Fibroblast of skin of left quadriceps (primary cell): ENCODE measurements around the gene C10orf95.

Source experiments
- DNase-seq, 2 experiments: peaks; one replicate each; pipeline ENCODE4 v3.0.0-alpha.2; 2013; ENCODE audit warnings: low read depth in 2 of 2

The C10orf95 gene

GRCh38 chr10:102435133-102435497, 16.2 kb downstream of the C10orf95 start:
- no peak for DNase-seq

- DNase-seq: no peak
Measured at GRCh38 chr10:102434394-102435132, 16.8 kb downstream of the C10orf95 start.

DNA sequence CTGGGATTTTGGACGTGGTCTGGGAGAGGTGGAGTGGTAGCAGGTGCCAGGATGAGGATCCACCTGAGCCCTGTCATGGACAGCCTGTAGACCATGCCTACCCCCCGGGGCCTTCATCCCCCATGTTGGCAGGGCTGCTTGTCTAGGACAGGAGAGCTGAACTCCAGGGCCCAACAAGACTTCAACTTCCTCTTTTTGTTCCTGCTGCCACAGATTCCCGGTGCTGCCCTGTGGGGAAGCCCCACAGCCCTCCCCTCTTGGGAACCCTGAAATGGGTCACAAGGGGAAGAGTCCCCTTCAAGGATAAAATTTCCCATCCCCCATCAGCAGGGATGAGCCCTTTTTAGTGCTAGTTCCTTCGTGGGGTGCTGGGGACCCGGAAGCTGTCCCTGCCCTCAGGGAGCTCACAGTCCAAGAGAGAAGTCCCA, 17.7 kb downstream of the C10orf95 start:
- DNase-seq: no peak

DNA sequence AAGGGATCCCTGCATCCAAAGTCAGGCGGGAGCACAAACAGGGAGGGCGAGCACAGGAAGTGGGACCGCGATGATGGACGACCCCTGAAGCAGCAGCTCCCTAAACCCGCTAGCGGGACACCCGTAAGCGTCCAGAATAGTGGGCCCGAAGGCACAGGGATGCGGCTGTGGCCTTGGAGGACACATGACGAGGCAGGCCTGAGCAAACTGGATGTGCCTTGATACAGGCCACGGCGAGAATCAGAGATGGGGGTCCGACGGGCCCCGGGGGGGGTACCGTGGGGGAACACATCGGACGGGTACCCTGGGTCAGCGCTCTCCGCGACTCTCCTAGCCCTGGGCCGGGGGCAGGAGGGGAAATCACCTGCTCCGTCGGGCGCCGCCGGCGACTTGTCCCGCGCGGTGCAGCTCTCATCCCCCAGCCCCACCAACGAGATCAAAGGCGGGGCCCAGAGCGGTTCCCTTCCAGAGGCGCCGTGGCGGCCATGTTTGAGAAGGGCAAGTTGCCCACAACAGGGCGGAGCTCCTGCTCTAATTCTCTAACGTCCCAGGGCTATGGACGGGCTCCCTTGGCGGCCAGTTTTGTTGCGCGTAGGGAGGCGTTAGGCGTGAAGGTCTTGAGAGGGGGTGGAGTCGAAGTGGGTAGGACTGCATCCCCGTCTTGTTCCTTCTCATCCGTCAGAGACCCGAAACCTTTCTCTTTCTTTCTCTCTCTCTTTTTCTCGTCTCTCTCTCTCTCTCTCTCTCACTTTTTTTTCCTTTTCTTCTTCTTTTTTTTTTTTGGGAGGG, 19.0 kb downstream of the C10orf95 start, which contains the start of gene CUEDC2:
Gene CUEDC2 (minus strand): TSS at position 413 of the 789 bp plus-strand sequence. CDS start 7,386 bp downstream, outside the sequence.
- DNase-seq: peak; percentile 96

DNA sequence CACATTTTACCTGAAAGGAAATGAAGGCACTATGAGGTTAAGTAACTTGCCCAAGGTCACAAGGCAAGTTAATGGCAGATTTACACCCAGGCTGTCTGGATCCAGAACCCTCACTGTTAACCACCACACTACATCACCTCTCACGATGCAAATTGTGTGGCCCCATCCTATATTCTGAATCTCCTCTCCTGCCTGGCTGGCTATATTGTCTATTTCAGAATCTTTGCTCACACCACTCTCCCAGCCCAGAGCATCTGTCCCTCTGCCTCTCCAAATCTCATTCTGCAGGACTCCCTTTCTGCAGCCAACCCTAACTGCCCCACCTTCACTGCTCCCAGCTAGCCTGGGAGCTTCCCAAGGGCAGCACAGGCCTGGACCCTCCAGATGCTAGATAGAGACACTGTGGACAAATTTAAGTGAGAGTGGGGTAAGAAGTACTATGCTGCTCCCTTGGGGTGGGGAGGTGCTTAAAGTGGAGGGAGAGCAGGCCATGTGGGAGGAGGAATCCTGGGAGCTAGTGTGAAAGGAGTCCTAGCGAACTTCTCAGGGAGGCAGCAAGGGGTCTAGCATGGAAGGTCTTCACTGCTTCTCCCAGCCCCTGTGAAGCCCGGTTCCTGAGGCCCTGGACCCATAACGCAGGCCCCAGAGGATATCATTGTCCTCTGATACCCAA, 19.8 kb downstream of the C10orf95 start:
- no peak for DNase-seq

- no peak for DNase-seq
Measured at GRCh38 chr10:102429468-102429867, 21.9 kb downstream of the C10orf95 start.

- no peak for DNase-seq
Measured at GRCh38 chr10:102426803-102427287, 24.5 kb downstream of the C10orf95 start.

DNA sequence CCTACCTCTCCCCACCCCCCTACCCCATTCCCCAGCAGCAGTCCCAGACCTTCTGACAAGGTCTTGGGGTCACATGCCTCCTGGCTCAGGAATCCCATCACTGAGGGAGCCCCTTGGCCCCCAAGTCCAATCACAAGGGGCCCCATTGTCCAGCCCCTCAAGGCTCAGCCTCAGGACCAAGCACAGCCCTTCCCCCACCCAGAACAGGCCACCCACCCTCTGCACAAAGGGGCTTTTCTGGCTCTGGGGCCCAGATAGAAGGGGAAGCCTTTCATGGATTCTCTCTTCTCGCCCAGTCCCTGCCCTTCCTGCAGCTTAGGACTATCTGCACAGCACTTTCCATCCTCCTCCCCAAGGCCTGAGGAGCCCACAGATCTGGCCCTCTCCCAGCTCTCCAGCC, 25.9 kb downstream of the C10orf95 start:
- DNase-seq: no peak

- DNase-seq: no peak
Measured at GRCh38 chr10:102424916-102425315, 26.4 kb downstream of the C10orf95 start.

DNA sequence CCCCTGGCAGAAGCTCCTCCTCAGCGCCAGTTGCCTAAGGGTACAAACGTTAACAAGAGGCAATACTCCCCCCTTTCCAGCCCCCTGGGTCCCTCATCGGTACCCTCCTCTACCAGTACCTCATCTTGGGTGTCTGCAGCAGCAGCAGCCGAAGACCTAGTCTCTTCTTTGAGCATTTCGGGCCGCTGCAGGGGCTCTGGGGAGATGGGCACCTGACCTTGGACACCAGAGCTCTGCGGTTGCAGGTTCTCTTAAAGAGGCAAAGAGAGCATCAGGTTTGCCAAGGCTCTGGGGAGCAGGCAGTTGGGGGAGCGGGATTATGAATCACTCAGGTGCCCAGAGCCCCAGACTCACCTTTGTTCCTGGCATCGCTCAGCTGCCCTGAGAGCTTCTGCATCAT, 27.2 kb downstream of the C10orf95 start:
- DNase-seq: no peak

DNA sequence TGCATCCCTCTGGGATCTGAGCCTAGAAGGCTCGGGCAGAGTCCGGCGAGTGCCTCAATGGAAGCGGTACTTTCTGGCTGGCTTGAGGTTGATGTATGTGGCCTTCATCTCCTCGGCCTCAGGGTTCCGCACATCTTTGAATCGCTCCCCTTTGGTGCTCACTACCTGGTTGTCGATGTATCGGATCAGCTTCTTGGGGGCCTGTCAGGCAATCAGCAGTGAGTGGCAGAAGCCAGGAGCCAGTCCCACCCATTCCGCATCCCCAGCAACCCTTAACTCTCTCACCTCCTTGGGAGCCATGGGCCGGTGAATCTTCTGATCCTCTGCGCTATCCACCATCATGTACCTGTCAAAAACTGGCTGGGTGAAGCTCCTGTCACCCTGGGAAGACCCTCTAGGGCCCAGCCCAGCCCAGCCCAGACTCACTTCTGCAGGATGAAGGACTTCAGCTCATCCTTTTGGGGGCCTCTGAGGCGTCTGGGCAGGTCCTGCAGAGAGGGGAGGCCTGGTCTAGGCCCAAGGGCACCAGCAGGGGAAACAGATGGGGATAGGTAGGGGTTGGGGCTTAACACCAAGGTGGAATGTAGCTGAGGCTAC, 27.9 kb downstream of the C10orf95 start:
- DNase-seq: no peak

- DNase-seq: no peak
Measured at GRCh38 chr10:102422545-102423129, 28.7 kb downstream of the C10orf95 start.

- no peak for DNase-seq
Measured at GRCh38 chr10:102421757-102422512, 29.4 kb downstream of the C10orf95 start.

GRCh38 chr10:102421507-102421756, 29.9 kb downstream of the C10orf95 start:
- no peak for DNase-seq

- DNase-seq: peak; percentile 95
Measured at GRCh38 chr10:102420714-102421506, 30.4 kb downstream of the C10orf95 start, which contains the start of gene FBXL15. Gene FBXL15, plus strand, starts transcription at chr10:102420836. Its CDS starts 294 bp downstream, at chr10:102421130.

DNA sequence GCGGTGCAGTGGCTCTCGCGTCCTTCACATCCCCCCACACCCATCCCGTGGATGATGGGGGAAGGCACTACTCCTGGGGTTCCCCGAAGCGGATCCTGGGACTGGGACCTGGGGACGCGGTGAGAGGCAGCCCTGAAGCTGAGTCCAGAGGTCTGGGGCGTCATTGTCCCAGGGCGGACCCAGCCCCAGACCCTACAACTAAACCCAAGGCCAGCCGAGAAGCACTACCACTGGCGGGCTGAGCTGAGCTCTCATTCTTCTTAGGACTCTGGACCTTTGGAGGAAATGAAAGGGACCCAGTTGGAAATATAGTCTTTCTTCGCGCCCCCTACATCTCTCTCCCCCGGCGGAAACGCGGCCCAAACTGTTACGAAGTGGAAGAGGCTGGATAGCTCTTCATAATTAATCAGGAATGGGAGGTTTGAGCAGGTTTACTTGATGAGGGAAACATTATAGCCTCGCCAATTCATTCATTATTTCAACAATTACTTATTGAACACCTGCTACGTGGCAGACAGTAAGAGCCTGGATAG, 31.1 kb downstream of the C10orf95 start:
- no peak for DNase-seq

GRCh38 chr10:102419269-102420180, 31.8 kb downstream of the C10orf95 start:
- no peak for DNase-seq

DNA sequence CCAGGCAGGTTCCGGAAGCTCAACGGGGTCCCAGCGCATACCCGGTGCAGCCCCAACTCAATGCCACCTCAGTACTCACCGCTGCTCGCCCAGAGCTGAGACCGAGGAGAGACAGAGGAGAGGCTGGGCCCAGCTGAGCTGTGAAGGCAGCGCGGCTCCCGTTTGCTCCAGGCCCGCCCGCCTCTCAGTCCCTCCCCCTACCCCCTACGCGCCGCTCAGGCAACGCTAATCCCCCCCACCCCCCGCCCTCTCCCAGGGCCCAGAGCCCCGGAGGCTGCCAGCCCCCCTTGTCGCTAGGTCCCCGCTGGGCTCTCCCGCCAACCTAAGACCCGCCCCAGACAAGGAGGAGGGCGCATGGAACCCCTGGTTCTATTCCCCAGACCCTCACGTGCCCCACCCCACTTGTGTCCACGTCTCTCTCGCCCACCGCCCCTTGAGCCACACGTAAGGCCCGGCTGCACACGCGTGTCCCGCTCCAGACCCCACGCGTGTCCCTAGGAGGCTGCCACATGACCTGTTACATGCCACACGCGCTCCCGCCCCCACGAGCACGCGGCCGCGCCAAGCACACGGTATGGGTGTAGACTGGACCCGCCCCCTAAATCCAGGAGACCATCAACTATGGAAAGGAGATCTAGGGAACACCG, 32.6 kb downstream of the C10orf95 start, which contains the start of gene PSD:
Gene PSD (minus strand): TSS at position 164 of the 647 bp plus-strand sequence. CDS start 1,747 bp downstream, outside the sequence.
- no peak for DNase-seq
